A673 (cell line): ENCODE results near the gene NOS1AP.

ENCODE experiments used
- EZH2 ChIP-seq: fragments of 200-600 bp; sonication (generic); IDR thresholded peaks from 2 replicates; pipeline ENCODE4 v1.6.1; 2017; ENCODE audit warnings: borderline replicate concordance, low read depth, mild to moderate bottlenecking, mixed read lengths, antibody characterized with exemption, low read length; ENCODE audit not compliant: poor library complexity, severe bottlenecking
- TF ChIP-seq, protein P1 (sequence below): fragments of 300-800, 200-600 bp; sonication (generic); conservative IDR thresholded peaks from 2 replicates; pipeline ENCODE4 v1.5.1; 2017; ENCODE audit warnings: low read depth, mild to moderate bottlenecking, antibody characterized with exemption, low read length, moderate library complexity, mixed read lengths

DNA sequence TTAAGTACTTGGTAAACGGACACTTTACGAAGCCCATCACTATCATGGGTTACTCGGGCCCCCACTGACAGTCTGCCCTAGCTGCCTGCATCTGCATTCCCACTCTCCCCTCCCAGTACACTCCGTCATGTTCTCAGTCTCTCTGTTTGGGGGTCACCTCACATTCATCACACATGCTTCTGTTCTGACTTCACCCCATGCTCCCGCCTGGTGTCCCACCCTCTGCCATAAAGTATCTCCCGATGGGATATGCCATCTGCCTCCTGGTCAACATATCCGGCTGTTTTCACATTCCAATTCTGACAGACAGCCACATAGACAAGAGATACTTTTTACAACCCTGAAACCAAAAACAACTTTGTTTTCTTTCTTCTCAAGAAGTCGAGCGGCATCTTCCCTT lies 46.9 kb upstream of the NOS1AP start:
- TF ChIP-seq, protein P1, sequence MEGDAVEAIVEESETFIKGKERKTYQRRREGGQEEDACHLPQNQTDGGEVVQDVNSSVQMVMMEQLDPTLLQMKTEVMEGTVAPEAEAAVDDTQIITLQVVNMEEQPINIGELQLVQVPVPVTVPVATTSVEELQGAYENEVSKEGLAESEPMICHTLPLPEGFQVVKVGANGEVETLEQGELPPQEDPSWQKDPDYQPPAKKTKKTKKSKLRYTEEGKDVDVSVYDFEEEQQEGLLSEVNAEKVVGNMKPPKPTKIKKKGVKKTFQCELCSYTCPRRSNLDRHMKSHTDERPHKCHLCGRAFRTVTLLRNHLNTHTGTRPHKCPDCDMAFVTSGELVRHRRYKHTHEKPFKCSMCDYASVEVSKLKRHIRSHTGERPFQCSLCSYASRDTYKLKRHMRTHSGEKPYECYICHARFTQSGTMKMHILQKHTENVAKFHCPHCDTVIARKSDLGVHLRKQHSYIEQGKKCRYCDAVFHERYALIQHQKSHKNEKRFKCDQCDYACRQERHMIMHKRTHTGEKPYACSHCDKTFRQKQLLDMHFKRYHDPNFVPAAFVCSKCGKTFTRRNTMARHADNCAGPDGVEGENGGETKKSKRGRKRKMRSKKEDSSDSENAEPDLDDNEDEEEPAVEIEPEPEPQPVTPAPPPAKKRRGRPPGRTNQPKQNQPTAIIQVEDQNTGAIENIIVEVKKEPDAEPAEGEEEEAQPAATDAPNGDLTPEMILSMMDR = no peak
- no peak for TF ChIP-seq EZH2
